AG09309 (cell line): Measurements from ENCODE around the gene KCNE4.

ENCODE experiments used
- DNase-seq: peaks from one replicate; pipeline ENCODE4 v3.0.0-alpha.2; 2010; ENCODE audit warnings: low read depth
- H3K4me3 ChIP-seq: 2 replicates; pipeline ENCODE4 v1.5.1; 2011; ENCODE audit warnings: mild to moderate bottlenecking, low read depth, low read length, moderate library complexity; ENCODE audit not compliant: control insufficient read depth
- TF ChIP-seq, protein P1 (sequence below): IDR thresholded peaks from 2 replicates; pipeline ENCODE4 v1.5.1; 2011; ENCODE audit warnings: mild to moderate bottlenecking, low read depth, low read length, inconsistent platforms; ENCODE audit not compliant: insufficient read depth, control insufficient read depth; ENCODE audit errors: missing control alignments

KCNE4 gene

DNA sequence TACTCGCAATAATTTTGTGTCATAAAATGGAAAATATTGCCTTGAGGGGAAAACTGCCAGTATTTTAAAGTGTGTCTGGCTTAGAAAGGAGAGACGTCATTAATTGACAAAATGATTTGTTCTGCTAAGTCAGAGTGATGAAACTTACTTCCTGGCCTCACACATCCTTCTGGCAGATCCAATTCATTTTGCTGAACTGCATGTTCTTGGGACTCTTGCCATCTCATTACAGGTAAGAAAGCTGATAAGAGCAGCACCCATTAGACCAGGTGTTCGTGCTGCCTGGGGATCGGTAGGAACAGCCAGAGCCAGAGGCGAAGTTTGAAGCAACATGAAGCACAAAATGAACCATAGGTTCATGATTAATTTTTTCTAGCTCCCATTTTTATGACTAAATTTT is 38.0 kb downstream of the KCNE4 start:
- DNase-seq: no peak
- TF ChIP-seq, protein P1, sequence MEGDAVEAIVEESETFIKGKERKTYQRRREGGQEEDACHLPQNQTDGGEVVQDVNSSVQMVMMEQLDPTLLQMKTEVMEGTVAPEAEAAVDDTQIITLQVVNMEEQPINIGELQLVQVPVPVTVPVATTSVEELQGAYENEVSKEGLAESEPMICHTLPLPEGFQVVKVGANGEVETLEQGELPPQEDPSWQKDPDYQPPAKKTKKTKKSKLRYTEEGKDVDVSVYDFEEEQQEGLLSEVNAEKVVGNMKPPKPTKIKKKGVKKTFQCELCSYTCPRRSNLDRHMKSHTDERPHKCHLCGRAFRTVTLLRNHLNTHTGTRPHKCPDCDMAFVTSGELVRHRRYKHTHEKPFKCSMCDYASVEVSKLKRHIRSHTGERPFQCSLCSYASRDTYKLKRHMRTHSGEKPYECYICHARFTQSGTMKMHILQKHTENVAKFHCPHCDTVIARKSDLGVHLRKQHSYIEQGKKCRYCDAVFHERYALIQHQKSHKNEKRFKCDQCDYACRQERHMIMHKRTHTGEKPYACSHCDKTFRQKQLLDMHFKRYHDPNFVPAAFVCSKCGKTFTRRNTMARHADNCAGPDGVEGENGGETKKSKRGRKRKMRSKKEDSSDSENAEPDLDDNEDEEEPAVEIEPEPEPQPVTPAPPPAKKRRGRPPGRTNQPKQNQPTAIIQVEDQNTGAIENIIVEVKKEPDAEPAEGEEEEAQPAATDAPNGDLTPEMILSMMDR: no peak
- no peak overlapping the region for H3K4me3 ChIP-seq

GRCh38 chr2:223090540-223091235 is 38.7 kb downstream of the KCNE4 start:
- H3K4me3 ChIP-seq: no peak overlapping the region
- TF ChIP-seq, protein P1: no peak
- DNase-seq: no peak

GRCh38 chr2:223092667-223093066 is 40.7 kb downstream of the KCNE4 start:
- no peak overlapping the region for H3K4me3 ChIP-seq

GRCh38 chr2:223093436-223094241 is 41.6 kb downstream of the KCNE4 start:
- TF ChIP-seq, protein P1: no peak
- H3K4me3 ChIP-seq: no peak overlapping the region
- peak; percentile 74 for DNase-seq

More at GRCh38 chr2:223092667-223093066, 40.7 kb downstream of the KCNE4 start:
- TF ChIP-seq, protein P1: no peak
- no peak for DNase-seq

GRCh38 chr2:223095207-223095606 is 43.2 kb downstream of the KCNE4 start:
- DNase-seq: no peak
- no peak overlapping the region for H3K4me3 ChIP-seq
- TF ChIP-seq, protein P1: no peak

DNA sequence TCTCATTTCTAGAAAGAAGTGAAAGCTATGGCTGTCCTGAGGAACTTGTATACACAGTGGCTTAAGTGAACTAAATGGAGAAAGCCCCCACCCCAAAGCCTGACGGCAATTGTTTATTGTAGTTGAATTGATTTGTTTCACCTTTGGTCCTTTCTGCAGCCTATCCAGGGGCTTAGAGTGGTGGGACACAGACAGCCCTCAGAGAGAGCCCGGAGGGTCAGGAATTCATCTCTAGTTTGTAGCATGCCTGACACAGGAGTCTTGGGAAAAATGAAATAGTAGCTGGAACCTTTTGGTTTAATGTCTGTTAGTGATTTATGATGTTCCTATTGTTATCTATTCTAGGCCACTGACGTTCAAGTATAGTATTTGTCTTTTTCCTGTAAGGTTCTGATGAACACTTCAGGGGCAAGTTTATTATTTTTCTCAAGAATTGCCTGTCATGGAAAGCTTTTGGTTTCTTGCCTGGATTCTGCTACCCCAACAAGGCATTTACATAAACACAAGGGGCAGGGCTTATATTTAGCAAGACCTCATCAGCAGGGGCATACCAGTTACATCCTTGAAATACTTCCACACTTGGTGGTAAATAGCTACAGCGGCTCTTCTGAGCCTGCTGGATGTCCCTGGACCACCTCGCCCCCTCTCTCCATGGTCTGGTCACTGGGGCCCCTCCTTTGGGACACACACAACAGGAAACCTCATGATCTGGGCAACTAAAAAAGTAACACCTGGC is 44.4 kb downstream of the KCNE4 start:
- TF ChIP-seq, protein P1: no peak
- DNase-seq: no peak
- no peak overlapping the region for H3K4me3 ChIP-seq
